D341Med (cell line): Measurements from ENCODE around the gene SLC45A3.
"Not testable (repeated sequence)": the region's sequence is repeated elsewhere in the genome, so short reads cannot be mapped to it uniquely, and the experiment has no call there.

Experiments used
- DNase-seq: peaks from one replicate; pipeline ENCODE4 v3.0.0; 2012; ENCODE audit warnings: low spot score

Gene SLC45A3

GRCh38 chr1:205636138-205636530, 44.2 kb downstream of the SLC45A3 start:
- DNase-seq = not testable (repeated sequence)

GRCh38 chr1:205633421-205633976, 46.8 kb downstream of the SLC45A3 start:
- no peak for DNase-seq

- DNase-seq = no peak
These were observed 47.6 kb downstream of the SLC45A3 start for GRCh38 chr1:205632669-205633169.

- peak; percentile 100 for DNase-seq
These were observed 48.3 kb downstream of the SLC45A3 start, which contains the start of gene ELK4 for GRCh38 chr1:205631768-205632668. Gene ELK4 (minus strand): TSS chr1:205632011. CDS start chr1:205623882, 8,129 bp downstream.

GRCh38 chr1:205631010-205631767, 49.1 kb downstream of the SLC45A3 start:
- peak; percentile 98 for DNase-seq

- no peak for DNase-seq
These were observed 49.7 kb downstream of the SLC45A3 start for GRCh38 chr1:205630651-205631009.

- DNase-seq = no peak
These were observed 50.1 kb downstream of the SLC45A3 start for GRCh38 chr1:205630241-205630640.

GRCh38 chr1:205629751-205630150, 50.6 kb downstream of the SLC45A3 start:
- no peak for DNase-seq

- DNase-seq = no peak
These were observed 52.4 kb downstream of the SLC45A3 start for GRCh38 chr1:205627956-205628355.

GRCh38 chr1:205626216-205626615, 54.1 kb downstream of the SLC45A3 start:
- no peak for DNase-seq

- DNase-seq = no peak
These were observed 56.7 kb downstream of the SLC45A3 start for GRCh38 chr1:205623646-205624045.

GRCh38 chr1:205620269-205620668, 60.0 kb downstream of the SLC45A3 start:
- no peak for DNase-seq

- DNase-seq = no peak
These were observed 60.9 kb downstream of the SLC45A3 start for GRCh38 chr1:205619376-205619775.

GRCh38 chr1:205616563-205617293, 63.6 kb downstream of the SLC45A3 start:
- no peak for DNase-seq

GRCh38 chr1:205615789-205616188, 64.5 kb downstream of the SLC45A3 start:
- no peak for DNase-seq

GRCh38 chr1:205613854-205614412, 66.4 kb downstream of the SLC45A3 start:
- DNase-seq = no peak

GRCh38 chr1:205612556-205612955, 67.8 kb downstream of the SLC45A3 start:
- no peak for DNase-seq

GRCh38 chr1:205612104-205612503, 68.2 kb downstream of the SLC45A3 start:
- no peak for DNase-seq

GRCh38 chr1:205610901-205611466, 69.3 kb downstream of the SLC45A3 start:
- no peak for DNase-seq

- no peak for DNase-seq
These were observed 70.3 kb downstream of the SLC45A3 start for GRCh38 chr1:205610036-205610435.
